Activated T-helper 9 cell treated with anti-CD3 and anti-CD28 coated beads, Interleukin-2, amount 50 U/mL, for 16 hours (primary cell): ENCODE data around the gene ATG2A.

Source experiments
- DNase-seq: peaks from one replicate; pipeline ENCODE4 v3.0.0-alpha.2; 2020; ENCODE audit warnings: low read depth

ATG2A gene

DNA sequence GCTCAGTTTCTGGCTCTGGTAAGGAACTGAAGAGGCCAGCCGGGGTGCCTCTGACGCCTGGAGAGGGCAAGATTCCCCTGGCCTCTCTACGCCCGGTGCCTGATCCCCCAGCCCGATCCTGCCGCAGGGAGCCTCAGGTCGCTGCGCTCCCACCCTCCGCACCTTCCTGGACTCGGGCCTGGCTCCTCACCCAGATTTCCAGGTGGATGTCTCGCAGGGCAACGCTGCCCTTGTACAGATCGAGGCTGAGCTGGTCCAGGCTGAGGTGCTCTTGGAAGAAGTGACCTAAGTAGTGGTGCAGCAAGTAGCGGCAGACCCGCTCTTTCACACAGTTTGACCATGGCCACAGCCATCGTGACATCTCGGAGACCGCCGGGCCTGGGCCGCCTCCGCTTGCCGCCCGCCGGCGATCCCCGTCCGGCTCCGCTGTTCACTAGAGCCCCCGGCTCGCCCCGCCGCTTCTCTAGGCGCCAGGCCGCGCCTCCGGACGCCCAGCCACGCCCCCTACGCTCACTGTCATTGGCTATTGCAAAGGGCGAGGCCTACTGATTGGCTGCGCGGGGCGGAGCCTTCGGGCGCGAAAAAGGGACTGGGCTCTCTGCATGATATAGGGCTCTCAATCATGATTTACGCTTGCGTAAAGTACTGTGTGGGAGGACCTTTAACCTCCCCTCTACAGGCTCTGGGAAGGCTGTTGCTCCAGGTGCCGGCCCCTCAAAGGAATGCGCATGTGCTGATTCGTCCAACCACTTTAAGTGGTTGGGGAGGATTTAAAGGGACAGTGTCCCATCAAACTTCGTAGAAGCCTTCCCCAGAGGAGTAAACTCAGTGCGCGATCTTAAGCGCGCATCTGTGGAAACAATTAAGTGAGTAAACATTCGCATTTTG is at the start of gene ATG2A:
ATG2A (minus strand) TSS at position 435 of the 888 bp plus-strand sequence; CDS start at position 361, 74 bp downstream.
- DNase-seq: peak; percentile 99

DNA sequence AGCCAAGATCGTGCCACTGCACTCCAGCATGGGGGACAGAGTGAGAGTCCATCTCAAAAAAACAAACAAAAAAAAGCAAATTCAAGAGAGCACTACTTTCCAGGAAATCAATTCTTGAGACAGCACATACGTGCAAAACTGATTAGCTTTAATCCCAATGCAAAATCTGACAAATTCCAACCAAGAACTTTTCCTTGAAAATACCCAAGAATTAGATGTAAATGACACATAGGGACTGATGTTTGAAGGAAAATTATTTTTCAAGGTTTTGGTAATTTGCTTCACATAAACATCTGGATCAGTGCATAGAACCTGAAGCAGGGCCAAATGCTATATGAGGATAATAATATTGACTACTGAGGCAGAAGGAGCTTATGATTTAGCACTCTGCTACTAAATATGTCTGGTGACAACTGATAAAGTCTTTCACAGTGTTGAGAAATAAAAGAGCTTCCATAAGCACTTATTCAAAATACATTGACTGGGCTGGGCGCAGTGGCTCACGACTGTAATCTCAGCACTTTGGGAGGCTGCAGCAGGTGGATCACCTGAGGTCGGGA is 46.1 kb upstream of the ATG2A start:
- DNase-seq: no peak

DNA sequence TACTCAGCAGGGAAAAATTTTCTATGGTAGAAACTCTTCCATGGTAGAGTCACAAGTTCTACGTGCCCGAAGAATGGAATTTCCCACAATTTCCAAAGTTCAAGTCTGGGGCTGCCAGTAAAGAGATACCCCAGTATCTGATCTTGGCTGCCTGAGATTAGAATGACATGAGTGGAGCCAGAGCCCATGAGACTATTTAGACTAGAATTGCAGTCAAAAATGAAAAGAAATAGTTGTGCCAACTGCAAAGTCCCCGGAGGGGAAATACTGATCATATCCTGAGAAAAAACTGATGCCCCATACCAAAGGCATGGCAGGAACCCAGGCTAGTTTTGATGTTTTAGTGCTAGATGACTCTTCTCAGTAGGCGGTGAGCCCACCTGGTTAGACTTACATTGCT is 43.7 kb upstream of the ATG2A start:
- no peak for DNase-seq

DNA sequence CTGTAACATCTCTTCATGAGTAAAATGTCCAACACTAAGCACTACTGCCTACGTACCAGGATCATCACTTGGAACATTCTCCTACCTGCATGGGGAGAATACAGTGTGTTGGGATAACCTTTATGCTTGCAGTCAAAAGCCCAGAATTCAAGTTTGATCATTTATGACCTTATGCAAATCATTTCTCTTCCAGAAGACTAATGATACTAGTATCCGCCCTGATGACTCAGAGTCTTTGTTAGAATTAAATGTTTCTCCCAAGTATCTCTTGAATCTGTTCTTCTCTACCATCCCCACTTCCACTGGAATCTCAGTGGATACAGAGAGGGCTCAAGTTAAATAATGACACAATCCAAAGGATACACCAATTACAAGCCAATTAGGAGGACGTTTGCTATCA is 42.5 kb upstream of the ATG2A start:
- no peak for DNase-seq

DNA sequence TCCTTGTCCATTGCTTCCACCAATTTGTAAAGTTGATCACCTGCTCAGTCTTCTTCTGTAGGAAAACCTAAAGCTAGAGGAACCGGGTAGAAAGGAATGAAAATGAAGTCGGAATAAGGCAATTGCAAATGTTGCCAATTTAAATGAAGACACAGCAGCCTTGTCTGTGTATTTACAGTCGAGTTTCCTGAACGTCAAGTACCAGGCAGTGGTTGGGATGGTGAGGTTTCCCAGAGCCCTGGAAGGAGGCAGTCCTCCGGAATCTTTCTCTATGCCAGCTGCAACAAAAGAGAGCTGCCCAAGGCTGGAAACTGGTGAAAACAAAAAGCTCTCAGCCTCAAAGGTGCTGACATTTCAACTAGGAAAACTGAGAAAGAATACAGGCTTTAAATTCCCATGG is 37.2 kb upstream of the ATG2A start:
- no peak for DNase-seq

DNA sequence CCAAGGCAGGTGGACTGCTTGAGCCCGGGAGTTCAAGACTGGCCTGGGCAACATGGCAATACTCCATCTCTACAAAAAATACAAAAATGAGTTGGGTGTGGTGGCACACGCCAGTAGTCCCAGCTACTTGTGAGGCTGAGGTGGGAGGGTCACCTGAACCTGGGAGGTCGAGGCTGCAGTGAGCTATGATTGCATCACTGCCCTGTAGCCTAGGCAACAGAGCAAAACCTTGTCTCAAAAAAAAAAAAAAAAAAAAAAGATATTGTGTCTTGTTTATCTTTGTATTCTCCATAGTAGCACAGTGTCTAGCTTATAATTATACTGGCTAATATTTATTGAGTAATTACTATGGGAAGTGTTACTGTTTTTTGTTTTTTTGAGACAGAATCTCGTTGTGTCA is 34.5 kb upstream of the ATG2A start:
- no peak for DNase-seq

DNA sequence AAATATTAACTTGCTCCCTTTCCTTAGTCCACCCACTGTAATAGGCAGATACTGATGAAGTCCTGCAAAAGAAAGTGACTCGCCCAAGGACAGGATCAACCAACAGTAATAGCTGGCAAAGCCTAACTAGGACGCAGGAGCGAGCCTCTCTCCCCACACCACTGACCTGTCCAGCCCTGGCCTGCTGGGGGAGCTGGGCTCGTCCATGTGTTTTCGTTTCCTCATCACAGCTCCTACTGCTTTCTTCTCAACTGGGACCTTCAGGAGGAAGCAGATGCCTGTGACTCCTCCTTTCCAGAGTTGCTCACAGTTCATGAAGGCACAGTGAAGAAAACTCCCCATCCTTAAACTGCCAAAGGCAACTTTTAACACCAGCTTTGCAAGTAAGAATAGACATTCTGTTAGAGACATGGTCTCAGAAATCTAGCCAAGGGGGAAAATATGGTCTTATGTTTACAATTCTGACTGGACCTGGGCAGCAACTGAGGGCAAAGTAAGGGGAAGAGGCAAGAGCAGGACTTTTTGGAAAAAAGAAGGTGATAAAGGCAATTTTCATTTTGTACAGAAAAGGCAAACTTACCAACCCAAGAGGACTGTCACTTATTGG is 30.3 kb upstream of the ATG2A start:
- DNase-seq: no peak

DNA sequence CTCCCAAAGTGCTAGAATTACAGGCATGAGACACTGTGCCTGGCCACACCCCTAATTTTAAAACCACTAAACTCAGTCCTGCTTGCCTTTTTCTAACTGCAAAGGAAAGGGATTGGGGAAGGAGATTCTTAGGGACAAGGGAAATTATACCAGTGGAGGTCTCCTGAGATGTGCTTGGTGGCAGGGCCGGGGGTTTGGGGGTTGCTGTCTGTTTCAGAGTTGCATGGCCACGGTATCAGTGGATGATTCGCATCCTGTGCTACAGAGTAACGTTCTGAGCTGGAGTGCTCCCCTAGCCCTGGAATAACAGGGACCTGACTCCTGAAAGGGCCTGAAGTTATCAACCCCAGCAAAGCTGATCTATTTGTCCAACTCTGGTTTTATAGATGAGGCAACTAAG is 19.5 kb upstream of the ATG2A start:
- no peak for DNase-seq

DNA sequence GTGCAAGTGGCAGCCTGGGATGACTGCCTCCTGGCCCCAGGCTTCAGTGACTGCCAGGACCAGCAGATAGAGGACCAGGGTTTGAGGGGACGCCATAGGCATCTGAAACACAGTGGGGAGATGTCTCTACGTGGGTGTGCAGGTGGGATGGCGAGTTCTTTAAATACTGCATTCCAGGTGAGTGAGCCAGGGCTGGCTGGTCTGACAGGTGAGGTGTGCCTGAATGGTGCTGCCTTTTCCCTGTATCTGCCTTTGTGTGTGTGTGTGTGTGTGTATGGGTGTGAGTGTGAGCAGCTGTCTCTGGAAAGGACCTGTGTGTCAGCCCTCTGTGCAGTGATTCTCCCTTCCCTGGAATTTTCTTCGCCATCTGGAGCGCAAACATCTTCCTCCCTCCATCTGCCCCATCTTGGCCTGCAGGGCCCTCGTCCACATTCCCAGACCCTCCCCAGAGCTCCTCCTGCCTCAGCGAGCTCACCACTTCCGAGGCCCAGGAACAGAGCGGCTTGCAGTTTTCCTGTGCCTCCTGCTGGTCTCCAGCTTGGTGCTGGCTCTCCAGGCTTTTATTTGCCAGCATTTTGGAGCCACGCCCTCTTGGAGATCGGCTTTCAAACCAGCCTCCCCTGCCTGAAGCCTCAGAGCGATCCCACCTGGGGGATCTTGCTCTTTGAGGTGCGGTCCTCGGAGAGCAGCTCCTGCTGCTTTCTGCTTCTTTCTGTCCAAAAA is 18.5 kb upstream of the ATG2A start, which contains the start of gene GPHA2:
GPHA2 (minus strand) TSS at position 535 of the 723 bp plus-strand sequence; CDS start at position 102, 433 bp downstream.
- DNase-seq: no peak

DNA sequence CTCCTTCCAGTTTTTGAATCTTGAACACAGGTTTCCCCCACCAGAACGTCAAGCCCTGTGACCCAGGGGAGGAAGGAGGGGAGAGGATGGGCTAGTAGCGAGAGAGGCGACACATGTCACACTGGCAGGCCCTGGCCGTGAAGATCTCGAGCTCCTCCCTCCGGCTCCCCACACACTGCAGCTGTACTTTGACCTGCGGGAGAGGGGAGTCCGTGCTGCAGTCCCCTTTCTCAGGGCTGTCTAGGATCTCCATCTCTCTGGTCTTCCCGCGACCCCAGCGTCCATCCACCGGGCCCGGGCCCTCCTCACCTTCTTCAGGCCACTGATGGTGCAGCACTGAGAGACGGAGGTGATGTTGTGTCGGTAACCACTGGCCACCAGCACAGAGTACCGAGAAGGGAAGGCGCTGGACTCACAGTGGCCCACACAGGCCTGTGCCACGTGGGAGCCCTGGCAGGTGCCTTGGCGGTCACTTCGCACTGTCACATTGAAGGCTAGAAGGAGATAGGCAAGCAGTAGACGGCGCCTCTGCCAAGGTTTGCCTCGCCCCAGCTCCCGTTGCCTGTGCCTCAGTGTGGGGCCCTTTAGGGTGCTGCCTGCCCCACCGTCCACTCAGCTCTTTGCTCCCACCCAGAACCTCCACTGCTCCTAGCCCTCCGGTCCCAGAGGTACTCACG is 17.8 kb upstream of the ATG2A start:
- no peak for DNase-seq

DNA sequence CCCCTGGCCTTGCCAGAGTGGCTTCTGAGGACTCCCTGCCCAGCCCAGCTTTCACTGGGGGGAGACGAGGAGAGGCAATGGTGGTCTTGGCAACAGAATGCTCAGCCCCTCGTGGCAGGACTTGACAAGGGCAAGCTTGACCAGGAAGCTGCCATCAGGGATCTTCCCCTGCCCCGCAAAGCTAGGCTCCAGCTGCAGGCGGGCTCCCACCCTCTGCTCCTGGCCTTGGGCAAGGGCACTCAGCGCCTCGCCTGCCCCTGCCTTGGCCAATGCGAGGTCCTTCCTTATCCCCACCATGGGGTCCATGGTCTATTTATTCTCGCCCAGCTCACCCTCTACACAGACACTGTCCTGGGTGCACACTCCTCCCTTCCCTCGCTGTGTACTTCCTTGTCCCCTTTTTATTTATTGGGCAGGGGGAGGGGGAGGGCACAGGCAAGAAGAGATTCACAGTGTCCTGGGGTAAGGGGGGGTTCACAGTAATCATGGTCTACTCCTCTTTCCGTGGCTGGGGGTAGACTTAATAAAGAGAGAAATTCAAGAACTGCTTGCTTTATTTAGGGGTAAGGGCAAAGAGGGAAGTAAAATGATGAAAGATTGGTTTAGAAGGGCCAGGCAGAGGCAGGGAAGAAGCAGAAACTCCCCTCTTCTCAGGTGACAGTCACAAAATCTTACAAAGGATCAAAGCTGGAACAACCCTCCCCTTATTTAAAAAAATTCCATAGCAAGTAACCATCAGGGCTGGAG is 17.1 kb upstream of the ATG2A start:
- DNase-seq: no peak

DNA sequence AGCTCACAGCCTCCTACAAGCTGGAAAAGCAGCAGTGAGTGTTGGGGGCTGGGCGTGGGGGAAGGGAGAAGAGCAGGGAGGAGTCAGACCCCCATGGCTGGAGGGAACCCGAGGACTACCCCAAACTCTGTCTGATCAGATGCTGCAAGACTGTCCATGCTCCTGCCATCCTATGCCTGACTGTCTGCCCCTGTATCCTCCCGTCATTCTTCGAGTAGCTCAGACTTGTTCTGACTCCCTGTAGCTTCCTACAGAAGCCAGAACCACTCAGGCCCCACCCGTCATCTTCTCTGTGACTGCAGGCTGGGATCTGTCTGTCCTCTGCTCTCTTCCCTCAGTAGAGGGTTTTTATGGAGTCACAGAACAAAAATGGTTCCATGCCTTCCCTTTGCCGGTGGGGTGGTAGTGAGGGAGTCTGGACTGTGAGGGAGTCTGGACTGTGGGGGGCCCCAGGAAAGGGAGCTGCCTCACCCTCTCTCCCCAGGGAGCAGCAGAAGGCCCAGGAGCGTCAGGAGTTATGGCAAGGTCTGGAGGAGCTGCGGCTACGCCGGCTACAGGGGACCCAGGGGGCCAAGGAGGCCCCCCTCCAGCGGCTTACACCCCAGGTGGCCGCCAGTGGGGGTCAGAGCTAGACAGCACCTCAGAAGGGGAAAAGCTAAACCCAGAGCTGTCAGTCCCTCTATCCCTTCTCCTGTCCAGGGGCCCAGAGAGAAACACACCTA is 16.4 kb upstream of the ATG2A start:
- no peak for DNase-seq

DNA sequence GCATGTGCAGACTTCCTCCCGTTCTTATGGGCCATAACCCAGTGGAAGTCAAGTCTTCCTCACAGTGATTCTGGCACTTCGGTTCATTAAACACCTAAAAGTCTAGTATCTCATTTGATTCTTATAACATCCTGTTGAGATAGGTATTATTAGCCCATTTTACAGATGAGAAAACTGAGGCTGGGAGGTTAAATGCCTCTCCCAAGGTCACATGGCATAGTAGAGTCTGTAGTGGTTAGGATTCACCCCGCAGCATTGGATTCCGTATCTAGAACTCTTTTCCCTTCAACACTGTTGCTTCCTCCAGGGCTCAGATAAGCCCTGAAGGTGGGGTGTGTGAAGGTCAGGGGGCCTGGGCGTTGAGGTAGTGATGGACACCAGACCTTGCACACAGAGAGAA is 15.3 kb upstream of the ATG2A start:
- no peak for DNase-seq

DNA sequence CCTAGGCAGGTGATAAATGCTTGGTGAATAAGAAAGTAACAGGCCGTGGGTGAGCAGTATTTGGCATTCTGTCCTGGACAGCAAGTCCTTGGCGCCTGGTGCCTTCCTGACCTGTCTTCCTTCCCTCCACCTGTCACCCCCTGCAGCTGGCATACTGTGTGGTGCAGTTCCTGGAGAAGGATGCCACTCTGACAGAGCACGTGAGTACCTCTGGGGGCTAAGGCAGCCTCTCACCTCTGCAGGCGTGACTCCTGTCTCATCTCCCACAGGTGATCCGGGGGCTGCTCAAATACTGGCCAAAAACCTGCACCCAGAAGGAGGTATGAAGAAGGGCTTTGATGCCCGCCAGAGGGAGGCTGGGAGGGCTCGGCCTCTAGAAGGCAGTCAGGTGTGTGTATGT is 14.3 kb upstream of the ATG2A start:
- no peak for DNase-seq

DNA sequence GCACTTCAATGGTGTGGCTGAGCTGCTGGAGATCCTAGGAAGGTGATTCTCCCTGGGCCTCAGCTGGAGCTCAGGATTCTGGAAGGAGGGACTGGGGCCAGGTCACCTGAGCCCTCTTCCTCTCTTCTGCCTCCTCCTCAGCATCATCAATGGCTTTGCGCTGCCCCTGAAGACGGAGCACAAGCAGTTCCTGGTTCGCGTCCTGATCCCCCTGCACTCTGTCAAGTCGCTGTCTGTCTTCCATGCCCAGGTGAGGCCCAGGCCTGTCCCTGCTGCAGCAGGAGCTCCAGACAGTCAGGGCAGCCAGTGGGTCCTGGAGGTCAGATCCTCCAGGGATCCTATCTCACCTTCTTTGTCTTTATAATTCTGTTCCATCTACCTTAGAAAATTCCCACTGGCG is 13.3 kb upstream of the ATG2A start:
- DNase-seq: no peak

DNA sequence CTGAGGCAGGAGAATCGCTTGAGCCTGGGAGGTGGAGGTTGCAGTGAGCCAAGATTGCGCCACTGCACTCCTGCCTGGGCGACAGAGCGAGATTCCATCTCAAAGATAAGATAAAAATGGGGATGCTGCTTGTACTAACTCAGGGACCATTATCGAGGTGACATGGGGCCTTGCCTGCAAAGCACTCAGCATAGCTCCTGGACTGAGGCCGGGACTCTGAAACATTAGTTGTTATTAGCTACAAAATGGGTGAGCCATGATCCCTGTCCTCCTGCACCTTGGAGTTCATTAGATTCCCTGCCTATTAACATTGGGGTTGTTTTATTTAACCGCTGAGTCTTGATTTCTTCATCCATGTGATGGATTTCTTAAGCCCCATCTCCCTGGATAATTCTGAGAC is 12.6 kb upstream of the ATG2A start:
- DNase-seq: no peak

DNA sequence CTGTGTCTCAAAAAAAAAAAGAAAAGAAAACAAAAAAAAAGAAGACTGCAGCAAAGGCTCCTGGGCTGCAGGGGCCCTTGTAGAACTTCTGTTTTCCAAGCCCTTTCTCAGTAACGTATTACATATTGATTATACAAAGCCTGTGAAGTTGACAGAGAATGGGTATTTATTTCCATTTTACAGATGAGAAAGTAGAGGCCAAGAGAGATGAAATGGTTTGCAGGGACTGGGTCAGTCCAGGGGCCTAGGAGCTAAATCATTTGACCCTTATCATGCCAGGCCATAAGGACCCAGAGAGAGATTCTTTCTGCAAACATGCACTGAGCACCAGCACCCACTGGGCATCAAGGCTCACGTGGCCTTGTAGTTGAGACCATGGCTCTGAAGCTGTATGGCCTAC is 11.9 kb upstream of the ATG2A start:
- no peak for DNase-seq

DNA sequence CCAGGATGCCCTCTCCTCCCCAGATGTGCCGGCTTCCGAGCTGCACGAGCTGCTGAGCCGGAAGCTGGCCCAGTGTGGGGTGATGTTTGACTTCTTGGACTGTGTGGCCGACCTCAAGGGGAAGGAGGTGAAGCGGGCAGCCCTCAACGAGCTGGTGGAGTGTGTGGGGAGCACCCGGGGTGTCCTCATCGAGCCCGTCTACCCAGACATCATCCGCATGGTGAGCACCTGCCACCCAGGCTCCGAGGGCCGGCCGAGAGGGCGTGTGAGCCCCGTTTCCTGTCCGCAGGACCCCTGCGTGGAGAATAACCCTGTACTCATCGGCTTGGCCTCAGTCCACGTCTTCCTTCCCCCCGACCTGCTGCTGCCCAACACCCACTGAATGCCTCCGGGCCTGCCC is 9.7 kb upstream of the ATG2A start:
- DNase-seq: no peak

DNA sequence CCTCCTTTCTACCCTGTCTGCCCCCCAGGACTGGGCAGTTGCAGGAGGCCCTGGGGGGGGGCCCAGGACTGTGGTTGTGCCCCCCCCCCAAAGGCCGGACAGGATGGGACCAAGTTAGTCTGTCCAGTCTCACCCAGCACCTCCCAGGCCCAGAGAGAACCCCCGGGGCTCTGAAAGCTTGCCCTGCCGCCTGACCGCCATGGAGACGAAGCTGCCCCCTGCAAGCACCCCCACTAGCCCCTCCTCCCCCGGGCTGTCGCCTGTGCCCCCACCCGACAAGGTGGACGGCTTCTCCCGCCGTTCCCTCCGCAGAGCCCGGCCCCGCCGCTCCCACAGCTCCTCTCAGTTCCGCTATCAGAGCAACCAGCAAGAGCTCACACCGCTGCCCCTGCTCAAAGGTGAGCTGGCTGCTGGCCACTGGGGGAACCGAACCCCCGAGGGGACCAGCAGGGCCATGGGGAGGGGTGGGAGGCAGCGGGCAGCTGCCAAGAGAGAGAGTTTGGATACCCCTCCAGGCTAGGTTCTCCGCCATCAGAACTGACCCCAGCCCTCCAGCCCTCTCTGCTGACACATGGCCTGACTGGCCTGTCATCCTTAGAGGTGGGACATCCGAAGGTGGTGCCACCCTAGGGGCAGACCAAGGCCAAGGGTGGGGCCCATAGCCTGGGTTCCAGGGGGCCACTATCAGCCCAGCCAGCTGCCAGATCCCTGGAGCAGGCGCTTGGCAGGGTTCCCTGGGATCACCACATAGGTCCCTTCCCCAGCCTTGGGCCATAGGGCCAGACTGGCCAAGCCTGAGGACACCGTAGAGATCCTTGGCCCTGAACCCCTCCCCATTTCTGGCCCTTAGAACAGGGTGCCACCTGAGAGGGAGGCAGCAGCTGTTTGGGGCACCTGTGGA is 8.8 kb upstream of the ATG2A start:
- no peak for DNase-seq

DNA sequence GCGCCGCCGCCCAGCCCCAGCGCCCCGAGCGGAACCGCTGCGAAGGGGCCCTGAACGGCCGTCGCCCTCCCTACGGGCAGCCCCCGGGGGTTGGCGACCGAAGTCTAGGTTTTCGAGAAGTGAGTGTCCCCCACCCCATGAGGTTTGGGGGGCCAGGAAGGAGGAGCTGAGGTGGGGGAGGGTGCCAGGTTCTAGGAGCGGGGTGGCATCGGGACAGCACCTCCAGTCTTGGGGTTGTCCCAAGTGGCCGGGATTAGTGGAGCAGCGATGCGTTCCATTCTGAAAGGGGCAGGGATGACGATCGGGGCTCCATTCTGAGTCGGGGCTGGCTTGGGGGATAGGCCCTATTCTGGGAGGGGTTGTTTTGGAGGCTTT is 7.9 kb upstream of the ATG2A start:
- no peak for DNase-seq
